Natural killer cell treated with Interleukin-12 subunit alpha and Interleukin-12 subunit beta and Interleukin-15 and Interleukin-18, amount 100 ng/mL, for 72 hours (primary cell): ENCODE data around the gene DHX40. TPM values are rescaled to one million over a fixed set of nuclear protein-coding genes. Genes with fewer than 3 reads are reported as not detected.
A peak's percentile ranks its signal among the peaks of the same experiment; 100 is the strongest.
"Not testable (repeated sequence)": the region's sequence is repeated elsewhere in the genome, so short reads cannot be mapped to it uniquely, and the experiment has no call there.

Experiments
- ATAC-seq, 2 donors: fragments of 150-1000 bp; cut with Tn5 transposase in 1 of 2; sonication (Bioruptor Pico), chemical (Tn5 transposase) in 1 of 2; 2 replicates each; pipeline ENCODE4 v1.10.0; 2021
- DNase-seq: peaks from one replicate; pipeline ENCODE4 v3.0.0; 2022; ENCODE audit warnings: low spot score
- H3K27ac Mint-ChIP-seq, 2 donors: 1 replicate in 1 of 2; 2 replicates in 1 of 2; pipeline ENCODE4 v1.8.0; 2022; ENCODE audit warnings: mixed read lengths in 2 of 2, mild to moderate bottlenecking in 1 of 2, moderate library complexity in 1 of 2
- H3K27me3 Mint-ChIP-seq, 2 donors: 1 replicate in 1 of 2; 2 replicates in 1 of 2; pipeline ENCODE4 v1.8.0; 2022; ENCODE audit warnings: mixed read lengths in 2 of 2
- H3K36me3 Mint-ChIP-seq: one replicate; pipeline ENCODE4 v1.8.0; 2022; ENCODE audit warnings: mixed read lengths
- H3K4me1 Mint-ChIP-seq, 2 donors: 1 replicate in 1 of 2; 2 replicates in 1 of 2; pipeline ENCODE4 v1.8.0; 2022; ENCODE audit warnings: low read depth in 2 of 2, mixed read lengths in 2 of 2, mild to moderate bottlenecking in 1 of 2
- H3K4me3 Mint-ChIP-seq: one replicate; pipeline ENCODE4 v1.8.0; 2022; ENCODE audit warnings: mixed read lengths
- H3K9me3 Mint-ChIP-seq: 2 replicates; pipeline ENCODE4 v1.8.0; 2022; ENCODE audit warnings: mixed read lengths
- total RNA-seq, 2 donors: library from RNA; stranded (reverse); gene quantifications; one replicate each; pipeline ENCODE4 v1.2.3, GENCODE V29; 2022

Gene DHX40, protein sequence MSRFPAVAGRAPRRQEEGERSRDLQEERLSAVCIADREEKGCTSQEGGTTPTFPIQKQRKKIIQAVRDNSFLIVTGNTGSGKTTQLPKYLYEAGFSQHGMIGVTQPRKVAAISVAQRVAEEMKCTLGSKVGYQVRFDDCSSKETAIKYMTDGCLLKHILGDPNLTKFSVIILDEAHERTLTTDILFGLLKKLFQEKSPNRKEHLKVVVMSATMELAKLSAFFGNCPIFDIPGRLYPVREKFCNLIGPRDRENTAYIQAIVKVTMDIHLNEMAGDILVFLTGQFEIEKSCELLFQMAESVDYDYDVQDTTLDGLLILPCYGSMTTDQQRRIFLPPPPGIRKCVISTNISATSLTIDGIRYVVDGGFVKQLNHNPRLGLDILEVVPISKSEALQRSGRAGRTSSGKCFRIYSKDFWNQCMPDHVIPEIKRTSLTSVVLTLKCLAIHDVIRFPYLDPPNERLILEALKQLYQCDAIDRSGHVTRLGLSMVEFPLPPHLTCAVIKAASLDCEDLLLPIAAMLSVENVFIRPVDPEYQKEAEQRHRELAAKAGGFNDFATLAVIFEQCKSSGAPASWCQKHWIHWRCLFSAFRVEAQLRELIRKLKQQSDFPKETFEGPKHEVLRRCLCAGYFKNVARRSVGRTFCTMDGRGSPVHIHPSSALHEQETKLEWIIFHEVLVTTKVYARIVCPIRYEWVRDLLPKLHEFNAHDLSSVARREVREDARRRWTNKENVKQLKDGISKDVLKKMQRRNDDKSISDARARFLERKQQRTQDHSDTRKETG
- 10 to 100 TPM; 13.3 to 16.5 TPM for total RNA-seq

DNA sequence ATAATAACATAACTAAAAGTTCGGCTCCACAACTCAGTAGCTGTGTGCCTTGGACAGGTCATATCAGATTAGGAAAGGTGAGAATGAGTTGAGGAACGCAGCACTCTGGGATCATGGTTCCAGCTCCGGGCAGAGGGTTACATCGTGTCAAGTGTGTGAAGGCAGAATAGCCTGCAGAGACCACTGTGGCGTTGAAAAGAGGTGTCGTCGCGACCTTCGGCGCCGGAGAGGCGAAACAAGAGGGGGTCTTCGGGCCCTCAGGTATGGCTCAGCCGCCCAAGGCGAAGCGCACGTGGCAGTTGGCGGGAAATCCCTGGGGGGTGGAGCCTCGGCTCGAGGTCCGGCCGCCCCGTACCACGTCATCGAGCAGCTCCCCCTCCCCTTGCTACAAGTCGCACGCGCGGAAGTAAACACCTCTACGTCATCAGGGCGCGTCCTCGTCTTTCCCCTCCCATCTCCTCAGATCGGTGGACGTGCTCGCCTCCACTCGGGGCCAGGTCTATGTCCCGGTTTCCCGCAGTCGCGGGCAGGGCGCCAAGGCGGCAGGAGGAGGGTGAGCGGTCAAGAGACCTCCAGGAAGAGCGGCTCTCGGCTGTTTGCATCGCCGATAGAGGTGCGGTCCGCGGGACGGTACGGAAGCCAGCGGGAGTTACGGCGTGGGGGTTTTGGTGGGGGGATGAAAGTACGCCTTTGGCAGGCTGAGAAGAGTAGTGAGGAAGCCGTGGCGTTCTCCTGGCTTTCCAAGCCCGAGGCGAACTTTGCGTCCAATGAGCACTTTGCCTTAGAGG, at the start of gene DHX40:
DHX40 (plus strand) TSS at position 440 of the 788 bp plus-strand sequence; CDS start at position 502, 62 bp downstream.
- Mint-ChIP-seq H3K36me3 (no peaks in the 10 kb centered on the region), H3K4me3 (peak within 1 kb of the TSS; percentile 99), H3K27me3 (no peaks in the 10 kb centered on the region), H3K9me3 (peaks cover 3% of the 10 kb centered on the region), H3K27ac (peak within 1 kb of the TSS; percentile 92 to 100), H3K4me1 (peaks cover 14 to 15% of the 10 kb centered on the region in 2 donors)
- peak; percentile 99 for ATAC-seq
- DNase-seq: peak; percentile 96

DNA sequence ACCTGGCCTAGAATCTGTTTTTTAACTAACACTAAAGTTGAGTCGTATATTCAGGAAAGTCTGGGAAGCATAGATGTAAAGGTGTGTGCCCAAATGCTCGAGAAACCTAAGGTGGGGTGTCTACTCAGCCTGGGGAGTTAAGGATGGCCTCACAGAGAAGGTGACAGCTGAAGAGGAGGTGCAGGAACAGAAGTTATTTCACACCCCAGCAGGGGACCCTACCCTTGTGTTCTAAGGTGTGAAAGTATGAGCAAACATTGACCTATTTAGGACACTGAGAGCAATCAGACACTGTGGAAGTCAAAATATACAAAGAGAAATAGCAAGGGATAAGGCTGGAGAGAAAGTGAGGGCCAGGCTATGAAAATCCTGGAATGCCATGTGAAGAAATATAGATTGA, 49.0 kb upstream of the DHX40 start:
- H3K9me3 Mint-ChIP-seq: no peaks in the 10 kb centered on the region
- H3K27ac Mint-ChIP-seq: no peak overlapping the region
- H3K4me3 Mint-ChIP-seq: no peak overlapping the region
- peaks cover 10 to 16% of the 10 kb centered on the region in 2 donors for H3K27me3 Mint-ChIP-seq
- ATAC-seq (peak; percentile 56 to 62), DNase-seq (no peak)
- H3K36me3 Mint-ChIP-seq: no peaks in the 10 kb centered on the region
- peaks cover 3 to 6% of the 10 kb centered on the region in 2 donors for H3K4me1 Mint-ChIP-seq

DNA sequence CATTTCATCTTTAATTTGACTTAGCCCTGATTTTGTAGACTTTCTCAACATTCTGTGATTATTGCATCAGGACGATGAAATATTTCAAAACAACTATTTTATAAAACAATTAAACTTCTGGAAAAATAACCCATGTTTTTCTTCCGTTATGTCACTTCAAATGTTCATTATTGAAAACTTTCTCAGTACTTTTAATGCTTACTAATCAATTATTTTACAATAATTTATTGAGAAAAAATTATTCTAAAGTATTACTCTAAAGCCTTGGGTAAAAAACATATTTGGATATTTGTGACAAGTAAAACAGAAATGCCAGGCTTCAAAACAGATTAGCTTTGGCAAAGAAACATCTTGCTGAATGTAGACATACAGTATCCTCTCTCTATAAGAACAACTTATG, 46.3 kb upstream of the DHX40 start:
- H3K4me3 Mint-ChIP-seq: no peak overlapping the region
- no peaks in the 10 kb centered on the region for H3K9me3 Mint-ChIP-seq
- peaks cover 7 to 10% of the 10 kb centered on the region in 2 donors for H3K4me1 Mint-ChIP-seq
- peaks cover 15 to 20% of the 10 kb centered on the region in 2 donors for H3K27me3 Mint-ChIP-seq
- no peaks in the 10 kb centered on the region for H3K36me3 Mint-ChIP-seq
- no peak for DNase-seq
- H3K27ac Mint-ChIP-seq: no peak overlapping the region
- no peak for ATAC-seq

DNA sequence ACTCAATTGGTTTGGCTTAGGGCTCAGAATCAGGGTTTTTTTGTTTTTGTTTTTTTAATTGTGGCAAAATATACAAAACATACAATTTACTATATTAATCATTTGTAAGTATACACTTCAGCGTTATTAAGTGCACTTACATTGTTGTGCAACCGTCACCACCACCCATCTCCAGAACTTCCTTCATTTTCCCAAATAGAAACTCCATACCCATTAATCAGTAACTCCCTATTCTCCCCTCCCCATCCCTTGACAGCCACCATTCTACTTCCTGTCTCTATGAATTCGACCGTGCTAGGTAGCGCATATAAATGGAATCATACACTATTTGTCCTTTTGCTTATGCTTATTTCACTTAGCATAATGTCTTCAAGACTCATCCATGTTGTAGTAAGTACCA, 45.2 kb upstream of the DHX40 start:
- Mint-ChIP-seq H3K4me1 (peaks cover 7 to 10% of the 10 kb centered on the region in 2 donors), H3K36me3 (no peaks in the 10 kb centered on the region), H3K4me3 (no peak overlapping the region), H3K9me3 (no peaks in the 10 kb centered on the region), H3K27me3 (peaks cover 15 to 22% of the 10 kb centered on the region in 2 donors), H3K27ac (no peak overlapping the region)
- ATAC-seq (no peak), DNase-seq (no peak)

DNA sequence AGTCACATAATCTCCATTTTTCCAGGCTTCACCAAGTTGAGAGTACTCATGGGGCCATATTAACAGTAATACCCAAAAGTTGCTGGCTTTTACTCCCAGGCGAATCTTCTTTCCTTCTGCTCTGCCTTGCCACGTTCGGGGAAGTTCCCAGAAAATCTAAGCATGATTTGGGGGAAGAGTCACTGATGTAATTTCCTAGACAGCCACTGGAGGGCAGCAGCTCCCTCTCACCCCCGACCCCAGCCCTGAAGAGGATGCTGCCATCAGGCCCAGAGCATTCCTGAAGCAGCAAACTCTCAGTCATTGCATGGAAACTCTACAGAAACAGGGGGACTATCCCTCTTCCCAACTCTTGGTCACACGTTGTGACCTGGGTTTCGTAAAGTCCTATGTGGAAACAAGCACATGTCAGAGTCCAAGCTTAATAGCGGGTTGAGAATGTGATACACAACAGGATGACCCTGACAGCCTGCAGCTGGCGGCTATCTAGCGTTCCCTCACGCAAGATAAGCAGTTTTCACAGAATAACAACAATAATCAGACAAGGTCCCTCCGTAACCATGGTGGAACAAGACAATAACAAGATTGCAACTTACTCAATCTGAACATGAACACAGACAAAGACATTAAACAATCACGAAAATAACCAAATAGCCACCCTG, 43.8 kb upstream of the DHX40 start:
- Mint-ChIP-seq H3K27me3 (peaks cover 16 to 28% of the 10 kb centered on the region in 2 donors), H3K4me1 (peaks cover 6 to 7% of the 10 kb centered on the region in 2 donors), H3K4me3 (no peak overlapping the region), H3K27ac (no peak overlapping the region), H3K9me3 (no peaks in the 10 kb centered on the region), H3K36me3 (no peaks in the 10 kb centered on the region)
- ATAC-seq (peak; percentile 65 to 70), DNase-seq (peak; percentile 64)

DNA sequence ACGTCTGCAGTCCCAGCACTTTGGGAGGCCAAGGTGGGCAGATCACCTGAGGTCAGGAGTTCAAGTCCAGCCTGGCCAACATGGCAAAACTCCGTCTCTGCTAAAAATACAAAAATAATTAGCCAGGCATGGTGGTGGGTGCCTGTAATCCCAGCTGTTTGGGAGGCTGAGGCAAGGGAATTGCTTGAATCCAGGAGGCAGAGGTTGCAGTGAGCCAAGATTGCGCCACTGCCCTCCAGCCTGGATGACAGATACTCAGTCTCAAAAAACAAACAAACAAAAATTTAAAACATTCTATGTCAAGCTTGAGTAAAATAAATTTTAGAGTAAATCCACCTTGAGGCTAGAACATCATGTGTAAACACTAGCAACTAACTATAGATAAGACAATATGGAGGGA, 40.5 kb upstream of the DHX40 start:
- not testable (repeated sequence) for H3K9me3 Mint-ChIP-seq, H3K36me3 Mint-ChIP-seq, H3K4me3 Mint-ChIP-seq, H3K27ac Mint-ChIP-seq, ATAC-seq, H3K4me1 Mint-ChIP-seq, DNase-seq
- peaks cover 19 to 33% of the 10 kb centered on the region in 2 donors for H3K27me3 Mint-ChIP-seq

DNA sequence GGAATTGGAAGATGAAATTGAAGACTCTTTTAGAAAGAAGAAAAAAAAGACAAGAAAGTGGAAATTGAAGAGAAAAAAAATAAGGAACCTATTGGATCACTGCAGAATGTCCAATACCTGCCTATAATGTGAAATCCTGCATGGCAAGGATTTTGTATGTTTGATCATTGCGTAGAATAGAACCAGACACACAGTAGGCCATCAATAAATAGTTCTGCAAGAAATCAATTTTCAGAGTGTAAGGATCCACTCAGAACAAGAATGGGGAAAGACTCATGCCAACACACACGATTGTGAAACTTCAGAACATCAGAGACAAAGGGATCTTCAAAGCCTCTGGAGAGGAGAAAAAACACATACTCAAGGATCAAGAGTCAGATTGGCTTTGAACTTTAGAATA, 39.7 kb upstream of the DHX40 start:
- no peaks in the 10 kb centered on the region for H3K9me3 Mint-ChIP-seq
- H3K36me3 Mint-ChIP-seq: no peaks in the 10 kb centered on the region
- H3K4me1 Mint-ChIP-seq: peaks cover 6 to 7% of the 10 kb centered on the region in 2 donors
- no peak overlapping the region for H3K4me3 Mint-ChIP-seq
- ATAC-seq (no peak), DNase-seq (no peak)
- H3K27ac Mint-ChIP-seq: no peak overlapping the region
- H3K27me3 Mint-ChIP-seq: peaks cover 13 to 26% of the 10 kb centered on the region in 2 donors

DNA sequence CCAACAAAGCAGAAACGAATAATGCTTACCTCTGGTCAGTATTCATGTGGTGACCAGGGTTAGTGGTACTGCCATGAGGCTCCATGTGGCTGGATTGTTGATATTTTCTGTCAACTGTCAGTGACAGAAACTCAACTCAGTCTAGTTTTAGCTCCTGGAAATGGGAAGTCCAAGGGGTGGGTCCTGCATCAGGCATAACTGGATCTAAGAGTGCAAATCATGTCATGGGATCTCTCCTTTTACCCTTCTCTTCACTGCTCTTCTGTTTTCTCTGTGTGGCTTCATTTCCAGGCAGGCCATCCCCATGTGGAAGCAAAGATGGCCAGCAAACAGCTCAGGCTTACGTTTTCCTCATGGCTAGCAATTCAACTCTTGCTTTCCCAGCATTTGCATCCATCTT, 39.0 kb upstream of the DHX40 start:
- Mint-ChIP-seq H3K36me3 (no peaks in the 10 kb centered on the region), H3K4me3 (no peak overlapping the region), H3K27ac (no peak overlapping the region), H3K9me3 (no peaks in the 10 kb centered on the region), H3K27me3 (peaks cover 9 to 18% of the 10 kb centered on the region in 2 donors), H3K4me1 (peaks cover 4% of the 10 kb centered on the region in 2 donors)
- no peak for DNase-seq
- ATAC-seq: no peak

DNA sequence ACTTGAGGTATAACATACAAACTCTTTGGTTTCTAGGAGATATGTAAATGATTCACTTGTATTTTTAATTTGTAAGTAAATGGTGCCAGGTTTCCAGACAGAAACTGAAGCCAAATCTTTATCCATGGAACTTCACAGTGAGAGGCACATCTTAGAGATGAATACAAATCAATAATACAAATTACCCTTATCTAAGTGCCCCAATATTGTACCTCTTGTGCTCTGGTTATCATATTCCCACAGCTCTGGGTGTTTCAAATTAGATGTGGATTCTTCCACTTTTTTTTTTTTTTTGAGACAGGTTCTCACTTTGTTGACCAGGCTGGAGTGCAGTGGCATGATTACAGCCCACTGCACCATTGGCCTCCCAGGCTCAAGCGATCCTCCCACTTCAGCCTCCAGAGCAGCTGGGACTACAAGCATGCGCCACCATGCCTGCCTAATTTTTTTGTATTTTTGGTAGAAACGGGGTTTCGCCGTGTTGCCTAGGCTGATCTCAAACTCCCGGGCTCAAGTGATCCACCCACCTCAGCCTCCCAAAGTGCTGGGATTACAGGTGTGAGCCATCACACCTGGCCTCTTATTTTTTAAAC, 38.0 kb upstream of the DHX40 start:
- DNase-seq (no peak), ATAC-seq (no peak)
- H3K4me1 Mint-ChIP-seq: no peaks in the 10 kb centered on the region
- H3K9me3 Mint-ChIP-seq: no peaks in the 10 kb centered on the region
- H3K4me3 Mint-ChIP-seq: no peak overlapping the region
- peaks cover 4 to 14% of the 10 kb centered on the region in 2 donors for H3K27me3 Mint-ChIP-seq
- no peak overlapping the region for H3K27ac Mint-ChIP-seq
- no peaks in the 10 kb centered on the region for H3K36me3 Mint-ChIP-seq

DNA sequence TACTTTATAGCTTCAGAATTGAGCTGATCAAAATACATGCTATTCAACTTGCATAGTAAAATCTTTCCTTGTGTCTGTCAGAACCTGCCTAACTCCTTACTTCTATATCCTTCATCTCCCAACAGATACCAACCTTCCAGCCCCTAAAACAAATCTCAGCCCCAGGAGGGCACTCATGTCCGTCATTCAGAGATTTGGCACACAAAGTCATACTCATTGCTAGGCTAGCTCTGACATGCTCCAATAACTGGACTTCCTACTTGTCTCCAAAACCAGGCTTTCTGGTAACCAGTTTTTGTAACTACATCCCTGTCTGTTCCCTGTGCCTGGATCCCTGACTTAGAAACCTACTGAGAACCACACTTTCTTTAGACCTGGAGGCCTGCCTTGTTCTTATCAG, 37.5 kb upstream of the DHX40 start:
- no peak overlapping the region for H3K27ac Mint-ChIP-seq

DNA sequence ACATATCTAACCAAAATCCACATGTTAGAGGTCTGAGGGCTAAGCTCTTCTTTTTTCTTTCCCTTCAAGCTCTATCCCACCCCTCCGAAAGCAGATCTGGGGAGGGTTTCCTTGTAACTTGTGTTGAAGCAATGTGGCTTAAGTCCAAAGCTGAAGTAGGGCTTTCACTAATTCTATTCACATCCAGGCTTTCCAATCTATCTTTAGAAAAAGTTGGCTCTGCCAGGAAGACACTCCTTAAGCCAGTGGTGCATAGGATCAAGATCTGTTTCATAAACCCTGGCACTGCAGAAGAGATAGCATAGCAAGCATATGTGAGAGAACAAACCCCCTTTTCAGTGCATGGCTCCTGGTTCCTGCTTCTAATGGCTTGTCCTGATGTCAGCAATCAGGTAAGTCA, 34.9 kb upstream of the DHX40 start:
- Mint-ChIP-seq H3K27me3 (peaks cover 9 to 10% of the 10 kb centered on the region in 2 donors), H3K4me3 (no peak overlapping the region), H3K4me1 (no peaks in the 10 kb centered on the region), H3K36me3 (no peaks in the 10 kb centered on the region), H3K9me3 (no peaks in the 10 kb centered on the region), H3K27ac (no peak overlapping the region)
- no peak for ATAC-seq
- no peak for DNase-seq

More for the DNA sequence above, 37.5 kb upstream of the DHX40 start:
- Mint-ChIP-seq H3K9me3 (no peaks in the 10 kb centered on the region), H3K36me3 (no peaks in the 10 kb centered on the region), H3K4me3 (no peak overlapping the region), H3K4me1 (no peaks in the 10 kb centered on the region), H3K27me3 (peaks cover 6 to 14% of the 10 kb centered on the region in 2 donors)
- ATAC-seq: no peak
- no peak for DNase-seq

DNA sequence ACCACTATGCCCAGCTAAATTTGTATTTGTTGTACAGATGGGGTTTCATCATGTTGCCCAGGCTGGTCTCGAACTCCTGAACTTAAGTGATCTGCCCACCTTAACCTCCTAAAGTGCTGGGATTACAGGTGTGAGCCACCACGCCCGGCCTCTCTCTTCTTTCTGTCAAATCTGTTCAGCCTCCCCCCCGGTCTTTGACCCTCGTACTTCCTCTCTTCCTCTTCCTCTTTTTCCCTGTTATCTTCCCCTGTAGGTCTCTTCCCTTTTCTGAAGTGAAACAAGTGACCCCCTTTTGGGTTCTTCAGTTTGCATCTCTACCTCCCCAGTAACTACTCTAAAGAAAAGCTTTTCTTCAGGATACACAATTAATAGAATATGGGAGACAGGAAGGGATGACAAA, 31.7 kb upstream of the DHX40 start:
- Mint-ChIP-seq H3K9me3 (no peaks in the 10 kb centered on the region), H3K27me3 (peaks cover 9 to 15% of the 10 kb centered on the region in 2 donors), H3K4me3 (no peak overlapping the region), H3K36me3 (no peaks in the 10 kb centered on the region), H3K4me1 (no peaks in the 10 kb centered on the region), H3K27ac (no peak overlapping the region)
- ATAC-seq (no peak), DNase-seq (no peak)

DNA sequence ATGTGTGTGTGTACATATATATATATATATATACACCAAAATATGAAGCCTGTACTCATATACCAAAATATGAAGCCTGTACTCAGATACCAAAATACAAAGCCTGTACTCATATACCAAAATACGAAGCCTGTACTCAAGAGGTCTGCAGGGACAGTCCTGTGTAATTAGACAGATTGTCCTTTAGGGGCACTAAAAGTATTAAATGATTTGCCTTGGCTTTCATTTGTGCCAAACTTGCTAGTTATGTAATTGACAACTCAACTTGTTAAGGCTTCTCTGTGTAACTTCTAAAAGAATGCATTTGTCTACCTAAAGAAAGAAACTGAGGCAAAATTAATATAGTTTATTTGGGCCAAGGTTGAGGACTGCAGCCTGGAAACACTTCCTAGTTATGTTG, 30.8 kb upstream of the DHX40 start:
- DNase-seq (no peak), ATAC-seq (no peak)
- Mint-ChIP-seq H3K27me3 (peaks cover 15% of the 10 kb centered on the region in 2 donors), H3K36me3 (no peaks in the 10 kb centered on the region), H3K4me3 (no peak overlapping the region), H3K27ac (no peak overlapping the region), H3K4me1 (no peaks in the 10 kb centered on the region), H3K9me3 (no peaks in the 10 kb centered on the region)
